C4-2B (cell line): ENCODE results near the gene DUSP10.

Source experiments
- CTCF ChIP-seq: fragments of 450-650 bp; conservative IDR thresholded peaks from 2 replicates; pipeline ENCODE4 v1.5.1; 2017; ENCODE audit warnings: mild to moderate bottlenecking
- ZFX ChIP-seq: fragments of 450-650 bp; IDR thresholded peaks from 2 replicates; pipeline ENCODE4 v1.6.1; 2017

- TF ChIP-seq CTCF (no peak), ZFX (no peak)
Observed at GRCh38 chr1:221758455-221758854, 16.6 kb upstream of the DUSP10 start.
